Endothelial cell of umbilical vein (primary cell): ENCODE results near the gene RGS6. TPM values are rescaled to one million over a fixed set of nuclear protein-coding genes. Genes with fewer than 3 reads are reported as not detected.

Experiments used
- BruUV-seq: library from RNA; stranded (reverse); fragments of 400-500 nt; replicated peaks from 2 replicates; lab custom pipeline; 2021; lab: Mats Ljungman, UMichigan
- CTCF ChIA-PET: fragments of 300-600, 350-600 bp; sonication (Branson Sonifier 250); formaldehyde crosslinking; loops from one replicate; lab custom pipeline; 2021; ENCODE audit warnings: antibody characterized with exemption, inconsistent platforms; lab: Charles Lee
- POLR2A ChIA-PET: fragments of 300-600, 350-600 bp; sonication (Branson Sonifier 250); formaldehyde crosslinking; loops from one replicate; lab custom pipeline; 2021; ENCODE audit warnings: antibody characterized with exemption, inconsistent platforms; lab: Charles Lee
- DNase-seq: peaks from one replicate; pipeline ENCODE4 v3.0.0-alpha.2; 2011; ENCODE audit warnings: low read depth, low spot score
- FAIRE-seq: peaks from 2 replicates; lab custom pipeline; 2011; peaks lifted over from hg19 to GRCh38; lab: Jason Lieb, UNC
- H2AFZ ChIP-seq: 2 replicates; pipeline ENCODE4 v1.6.0; 2012; ENCODE audit warnings: low read depth, low read length, control low read depth, inconsistent platforms
- H3K27ac ChIP-seq: 2 replicates; pipeline ENCODE4 v1.5.1; 2011; ENCODE audit warnings: low read depth, mild to moderate bottlenecking, control low read depth, low read length, moderate library complexity; ENCODE audit not compliant: insufficient read depth
- H3K27me3 ChIP-seq, 2 experiments: 2 replicates each; pipeline versions ENCODE4 v1.6.0 to v1.6.1; 2011; ENCODE audit warnings: low read length in 2 of 2, mixed read lengths in 1 of 2; ENCODE audit not compliant: control insufficient read depth in 2 of 2, insufficient read depth in 2 of 2
- H3K36me3 ChIP-seq, 2 experiments: 2 replicates in 1 of 2; 3 replicates in 1 of 2; pipeline ENCODE4 v1.5.1; 2011; ENCODE audit warnings: low read length in 2 of 2, mild to moderate bottlenecking in 1 of 2, moderate library complexity in 1 of 2; ENCODE audit not compliant: control insufficient read depth in 2 of 2, insufficient read depth in 2 of 2; ENCODE audit errors: extremely low read depth in 1 of 2
- H3K4me1 ChIP-seq: 3 replicates; pipeline ENCODE4 v1.5.1; 2011; ENCODE audit warnings: mild to moderate bottlenecking, low read length; ENCODE audit not compliant: control insufficient read depth, insufficient read depth; ENCODE audit errors: extremely low read depth
- H3K4me2 ChIP-seq: 2 replicates; pipeline ENCODE4 v1.6.1; 2011; ENCODE audit warnings: low read length, control low read depth, mixed read lengths; ENCODE audit not compliant: insufficient read depth
- H3K4me3 ChIP-seq, 3 experiments: fragments of 200-600 bp in 1 of 3; sonication (generic), shearing (Covaris generic) in 1 of 3; replicated peaks in 1 of 3; 2 replicates each; pipeline ENCODE4 v1.5.1; 2011 to 2016; ENCODE audit warnings: control low read depth in 3 of 3, low read length in 3 of 3, mild to moderate bottlenecking in 2 of 3, inconsistent platforms in 1 of 3, low read depth in 1 of 3, moderate library complexity in 1 of 3; ENCODE audit not compliant: insufficient read depth in 1 of 3
- H3K79me2 ChIP-seq: 2 replicates; pipeline ENCODE4 v1.6.0; 2012; ENCODE audit warnings: low read length, inconsistent platforms; ENCODE audit not compliant: control insufficient read depth, insufficient read depth
- H3K9ac ChIP-seq: replicated peaks from 2 replicates; pipeline ENCODE3; 2011; ENCODE audit warnings: low read length, control low read depth; ENCODE audit not compliant: insufficient read depth; ENCODE audit errors: extremely low read depth
- H3K9me1 ChIP-seq: replicated peaks from 3 replicates; pipeline ENCODE4 v1.6.0; 2011; ENCODE audit warnings: mild to moderate bottlenecking, low read length; ENCODE audit not compliant: control insufficient read depth, insufficient read depth; ENCODE audit errors: extremely low read depth
- H3K9me3 ChIP-seq: replicated peaks from 2 replicates; pipeline ENCODE4 v1.5.1; 2012; ENCODE audit warnings: low read length, inconsistent platforms; ENCODE audit not compliant: control insufficient read depth, insufficient read depth
- H4K20me1 ChIP-seq: replicated peaks from 2 replicates; pipeline ENCODE3; 2011; ENCODE audit warnings: mild to moderate bottlenecking, low read length; ENCODE audit not compliant: control insufficient read depth, insufficient read depth; ENCODE audit errors: extremely low read depth
- CTCF ChIP-seq, 2 donors: IDR thresholded peaks; 1 replicate in 1 of 2; 2 replicates in 1 of 2; pipeline ENCODE4 v1.5.1; 2011; ENCODE audit warnings: low read length in 2 of 2, mild to moderate bottlenecking in 2 of 2, moderate library complexity in 2 of 2, control low read depth in 1 of 2, inconsistent platforms in 1 of 2, low read depth in 1 of 2; ENCODE audit not compliant: insufficient read depth in 1 of 2; ENCODE audit errors: extremely low read depth in 1 of 2
- EZH2 ChIP-seq: IDR thresholded peaks from 2 replicates; pipeline ENCODE4 v1.6.1; 2012; ENCODE audit warnings: borderline replicate concordance, low read depth, mild to moderate bottlenecking, moderate library complexity, low read length, inconsistent platforms; ENCODE audit not compliant: severe bottlenecking
- FOS ChIP-seq: IDR thresholded peaks from 2 replicates; pipeline ENCODE4 v1.6.1; 2011; ENCODE audit warnings: mild to moderate bottlenecking, low read length, moderate library complexity, borderline replicate concordance; ENCODE audit not compliant: insufficient read depth
- GATA2 ChIP-seq: IDR thresholded peaks from 2 replicates; pipeline ENCODE4 v1.7.0; 2011; ENCODE audit warnings: low read depth, mild to moderate bottlenecking, moderate library complexity, mixed read lengths, low read length; ENCODE audit not compliant: insufficient read length, insufficient read depth
- JUN ChIP-seq: IDR thresholded peaks from 2 replicates; pipeline ENCODE4 v1.6.1; 2011; ENCODE audit warnings: borderline replicate concordance, low read depth; ENCODE audit not compliant: insufficient read length, insufficient read depth
- MAX ChIP-seq: IDR thresholded peaks from 2 replicates; pipeline ENCODE4 v1.6.1; 2011; ENCODE audit not compliant: insufficient read depth, insufficient read length
- MYC ChIP-seq: IDR thresholded peaks from one replicate; pipeline ENCODE4 v1.6.1; 2011; ENCODE audit warnings: mild to moderate bottlenecking, low read depth, low read length
- POLR2A ChIP-seq: IDR thresholded peaks from 2 replicates; pipeline ENCODE4 v1.6.1; 2012; ENCODE audit warnings: low read depth, mild to moderate bottlenecking, control low read depth, low read length
- POLR2AphosphoS5 ChIP-seq: IDR thresholded peaks from 2 replicates; pipeline ENCODE4 v1.6.1; 2012; ENCODE audit warnings: low read depth, mild to moderate bottlenecking, control low read depth, low read length, moderate library complexity; ENCODE audit not compliant: insufficient read depth
- dilution Hi-C: fragments of 300-500 bp; cut with MboI; formaldehyde crosslinking; loops from one replicate; pipeline ENCODE4 v1.15.0; 2019; ENCODE audit warnings: low sequenced_read_pairs; ENCODE audit not compliant: extremely low pct_ligation_motif_present
- intact Hi-C: fragments of 100-400 bp; cut with micrococcal nuclease; formaldehyde crosslinking; loops from one replicate; pipeline ENCODE4 v1.10.0; 2022
- polyA plus RNA-seq, 4 experiments: library from polyadenylated mRNA; depleted of rRNA in 3 of 4; stranded (reverse) in 3 of 4; unstranded in 1 of 4; fragments of >200 nt; gene quantifications; 2 replicates each; pipeline versions ENCODE4 v1.2.1 to v1.2.3, GENCODE V29; 2011 to 2012; ENCODE audit warnings: missing spikeins in 1 of 4
- total RNA-seq: library from RNA; stranded (reverse); gene quantifications from 2 replicates; pipeline ENCODE4 v1.2.3, GENCODE V29; 2021

RGS6 gene
- total and polyA plus RNA-seq, 2 donors (not counting 3 experiments of a cell fraction or from before 2014, with no cell fraction given) = not detected

GRCh38 chr14:72380456-72380855 lies 448.2 kb downstream of the RGS6 start:
- POLR2A ChIA-PET = no interaction called here
- TF ChIP-seq CTCF (IDR thresholded peaks at IDR 0.05; ENCODE audit: extremely low read depth in 1 of 2, insufficient read depth in 1 of 2, low read depth in 1 of 2, low read length in 2 of 2) (no peak), FOS (no peak), MYC (no peak), JUN (no peak), GATA2 (no peak), POLR2A (no peak), MAX (no peak), POLR2AphosphoS5 (no peak), EZH2 (no peak)
- no TSS peak for BruUV-seq
- CTCF ChIA-PET = interaction anchor here (1.1 kb wide), 1 partner anchor 23 kb away, joined by 3 read pairs; no protein-coding TSS in a partner anchor
- no peaks in the 10 kb centered on the region for H3K4me1 ChIP-seq
- no peak overlapping the region for H3K27ac ChIP-seq
- no peak overlapping the region for H3K4me3 ChIP-seq
- intact Hi-C loops (no loop called here), dilution Hi-C loops (no loop called here)
- DNase-seq = no peak
- H3K9me3 ChIP-seq = no peaks in the 10 kb centered on the region
- H3K36me3 ChIP-seq = no peaks in the 10 kb centered on the region
- no peaks in the 10 kb centered on the region for H4K20me1 ChIP-seq
- FAIRE-seq = no peak
- H3K27me3 ChIP-seq = no peaks in the 10 kb centered on the region
- no peak overlapping the region for H3K9ac ChIP-seq
- no peak overlapping the region for H2AFZ ChIP-seq
- H3K4me2 ChIP-seq = no peak overlapping the region
- no peaks in the 10 kb centered on the region for H3K79me2 ChIP-seq
- no peaks in the 10 kb centered on the region for H3K9me1 ChIP-seq
